GM19025 (cell line): Measurements from ENCODE around the gene SOX21.

ENCODE experiments used
- ATAC-seq: cut with Tn5 transposase; IDR thresholded peaks from one replicate; pipeline ENCODE4 v1.9.1; 2021; ENCODE audit warnings: mild to moderate bottlenecking, low read depth, moderate library complexity; ENCODE audit not compliant: unreplicated experiment

SOX21 gene

GRCh38 chr13:94709001-94709834, 3.1 kb downstream of the SOX21 start:
- ATAC-seq, result no peak

- no peak for ATAC-seq
Observed at GRCh38 chr13:94708031-94708859, 4.1 kb downstream of the SOX21 start.

GRCh38 chr13:94707400-94708021, 4.8 kb downstream of the SOX21 start:
- no peak for ATAC-seq

DNA sequence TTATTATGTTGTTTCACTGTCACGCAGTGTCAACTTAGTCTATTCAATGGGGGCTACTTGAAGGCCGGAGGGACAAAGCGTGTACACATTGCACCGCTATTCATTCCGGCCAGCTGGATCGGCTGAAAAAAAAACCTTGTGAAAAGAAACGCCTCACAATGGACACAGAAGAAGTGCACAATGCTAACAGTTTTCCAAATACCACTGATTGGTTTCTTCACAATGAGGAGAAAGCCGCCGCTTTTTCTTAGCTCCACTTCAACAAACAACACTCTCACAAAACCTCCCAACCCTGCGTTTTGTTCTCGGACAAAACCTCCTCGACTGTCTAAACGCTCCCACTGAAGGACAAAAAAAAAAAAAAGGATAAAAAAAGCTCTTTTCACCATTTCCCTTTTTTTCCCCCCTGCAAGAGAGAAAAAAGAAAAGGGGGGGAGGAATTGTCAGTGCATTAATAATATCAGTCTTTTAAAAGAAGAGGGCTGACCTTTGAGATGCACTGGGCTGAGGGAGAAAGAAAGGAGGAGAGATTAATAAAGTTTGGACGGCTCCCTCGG, 5.4 kb downstream of the SOX21 start:
- no peak for ATAC-seq

- ATAC-seq, result no peak
Observed at GRCh38 chr13:94706101-94706842, 6.1 kb downstream of the SOX21 start.

DNA sequence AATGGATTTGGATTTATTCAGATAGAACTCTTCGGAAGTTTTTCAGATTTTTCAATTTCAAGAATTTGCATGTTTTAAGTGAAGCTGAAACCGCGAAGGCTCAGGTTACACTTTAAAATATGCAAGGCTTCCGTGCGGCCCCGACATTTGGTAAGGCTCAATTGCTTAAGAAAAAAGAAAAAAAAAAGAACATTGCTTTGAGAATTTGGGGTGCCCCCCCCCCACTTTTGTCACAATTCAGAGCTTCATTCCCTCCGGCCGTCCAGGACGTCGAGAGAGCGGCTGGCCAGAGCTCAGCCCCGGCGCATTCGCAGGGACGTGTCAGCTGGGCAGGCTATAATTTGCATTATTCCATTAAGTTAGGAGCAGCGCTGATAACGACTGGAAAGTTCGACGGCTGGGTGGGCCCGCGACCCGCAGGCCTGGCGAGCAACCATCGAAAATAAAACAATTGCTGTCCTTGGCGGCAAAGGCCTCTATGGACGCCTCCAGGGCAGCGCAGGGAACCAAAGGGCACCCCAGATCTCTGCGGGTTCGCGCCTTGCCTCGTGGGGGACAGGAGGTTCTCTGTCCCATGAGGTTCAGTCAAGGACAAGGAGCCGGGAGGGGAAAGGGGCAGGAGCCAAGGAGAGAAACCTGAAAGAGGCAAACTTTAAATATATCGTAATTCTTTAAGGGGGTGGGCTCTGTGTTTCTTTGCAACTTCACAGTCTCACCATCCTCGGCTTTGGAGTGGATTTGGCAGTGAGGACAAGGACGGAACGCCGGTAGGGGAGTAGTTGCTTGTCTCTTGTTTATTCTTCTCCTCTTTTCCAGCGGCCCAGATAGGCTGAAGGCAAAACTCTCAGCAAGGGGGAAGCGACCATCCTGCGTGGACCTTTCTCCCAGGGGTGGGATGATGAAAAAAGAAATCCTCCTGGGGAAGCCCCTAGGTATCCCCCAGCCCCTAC, 7.0 kb downstream of the SOX21 start:
- no peak for ATAC-seq

DNA sequence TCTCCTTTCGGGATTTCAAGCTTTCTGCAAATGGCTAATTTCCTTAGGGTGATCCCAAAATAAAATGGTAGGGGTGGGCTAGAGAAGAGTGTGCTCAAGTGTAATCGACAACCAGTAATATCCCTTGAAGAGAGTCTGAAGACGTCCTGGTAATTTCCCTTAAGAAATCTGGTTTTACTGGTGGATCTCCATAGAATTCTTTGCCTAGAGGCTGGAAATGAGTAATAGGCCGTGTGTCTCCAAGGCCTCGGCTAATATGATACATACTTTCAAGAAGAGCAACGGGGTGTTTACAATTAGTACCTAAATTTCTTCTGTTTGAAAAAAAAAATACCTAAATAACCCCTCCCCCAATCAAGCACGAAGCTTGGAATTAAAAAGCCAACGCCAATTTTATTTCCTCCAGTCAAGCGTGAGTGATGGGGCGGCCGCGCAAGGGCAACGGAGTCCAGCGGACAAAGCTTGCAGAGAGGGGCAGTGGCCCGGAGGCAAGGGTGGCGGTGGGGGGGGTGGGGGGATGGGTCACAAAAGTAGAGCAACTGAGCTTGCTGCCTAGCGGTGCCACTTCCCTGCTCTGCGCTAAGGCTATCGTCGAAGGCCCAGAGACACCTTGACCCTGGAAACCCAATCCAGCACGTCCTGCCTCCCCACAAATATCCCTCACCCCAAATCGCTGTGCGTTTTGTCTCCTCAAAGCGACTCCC, 7.8 kb downstream of the SOX21 start:
- no peak for ATAC-seq

- ATAC-seq, result no peak
Observed at GRCh38 chr13:94703721-94704314, 8.5 kb downstream of the SOX21 start.

DNA sequence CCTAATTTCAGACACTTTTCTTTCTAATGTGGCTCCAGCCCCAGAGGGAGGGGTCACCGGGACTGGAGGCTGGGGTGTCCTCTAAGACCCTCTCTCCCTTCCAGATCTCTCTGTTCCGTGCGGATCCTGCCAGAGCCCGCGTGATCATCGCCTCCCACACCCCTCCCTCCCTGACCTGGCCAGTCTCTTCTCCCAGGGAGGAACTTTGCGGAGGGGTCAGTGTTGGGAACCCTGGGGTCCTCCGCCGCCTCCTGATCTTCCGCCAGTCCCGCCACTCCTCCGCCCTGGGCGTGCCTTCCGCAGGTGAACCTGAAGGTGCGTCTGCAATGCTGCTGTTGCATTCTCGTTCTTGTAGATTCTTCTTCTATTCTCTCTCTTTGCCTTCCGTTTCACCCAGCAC, 9.1 kb downstream of the SOX21 start:
- no peak for ATAC-seq

DNA sequence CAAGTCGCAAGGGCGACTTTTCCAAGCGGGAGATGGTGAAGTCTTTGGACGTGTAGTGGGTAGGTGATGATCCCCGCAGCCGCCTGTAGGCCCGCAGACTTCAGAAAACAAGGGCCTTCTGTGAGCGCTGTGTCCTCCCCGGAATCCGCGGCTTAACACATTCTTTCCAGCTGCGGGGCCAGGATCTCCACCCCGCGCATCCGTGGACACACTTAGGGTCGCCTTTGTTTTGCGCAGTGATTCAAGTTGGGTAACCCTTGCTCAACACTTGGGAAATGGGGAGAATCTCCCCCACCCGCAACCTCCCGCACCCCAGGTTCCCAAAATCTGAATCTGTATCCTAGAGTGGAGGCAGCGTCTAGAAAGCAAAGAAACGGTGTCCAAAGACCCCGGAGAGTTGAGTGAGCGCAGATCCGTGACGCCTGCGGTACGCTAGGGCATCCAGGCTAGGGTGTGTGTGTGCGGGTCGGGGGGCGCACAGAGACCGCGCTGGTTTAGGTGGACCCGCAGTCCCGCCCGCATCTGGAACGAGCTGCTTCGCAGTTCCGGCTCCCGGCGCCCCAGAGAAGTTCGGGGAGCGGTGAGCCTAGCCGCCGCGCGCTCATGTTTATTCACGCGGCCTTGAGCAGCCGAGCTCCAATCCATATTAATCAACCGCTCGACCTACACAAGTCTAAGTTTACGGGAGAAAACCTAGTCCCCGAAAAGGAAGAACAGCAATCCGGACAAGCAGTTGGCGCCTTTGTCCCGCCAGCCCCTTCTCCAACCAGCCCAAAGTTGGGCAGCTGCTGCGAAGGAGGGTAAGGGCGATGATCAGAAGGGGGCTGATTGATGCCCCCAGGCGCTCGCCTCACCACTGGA, 9.9 kb downstream of the SOX21 start:
- ATAC-seq, result no peak

GRCh38 chr13:94701313-94702180, 10.8 kb downstream of the SOX21 start:
- ATAC-seq, result no peak

DNA sequence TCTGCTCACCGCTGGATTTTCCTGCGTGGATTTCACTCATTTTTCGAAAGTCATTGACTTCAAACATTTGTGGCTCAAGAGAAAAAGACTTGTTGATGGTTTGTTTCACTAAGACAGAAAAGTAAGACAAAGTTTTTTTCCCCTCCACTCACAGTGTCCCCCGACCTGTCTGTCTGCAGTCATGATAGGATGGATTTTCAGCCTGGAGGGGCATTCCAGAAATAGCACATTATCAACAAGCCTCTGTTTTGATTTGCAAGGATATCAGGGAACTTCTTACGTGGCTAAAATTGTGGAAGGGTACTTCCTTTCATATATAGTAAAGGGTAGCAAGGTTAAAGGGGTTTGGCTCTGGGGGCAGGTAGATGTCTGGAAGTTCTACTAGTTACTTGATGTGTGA, 11.8 kb downstream of the SOX21 start:
- ATAC-seq, result no peak

DNA sequence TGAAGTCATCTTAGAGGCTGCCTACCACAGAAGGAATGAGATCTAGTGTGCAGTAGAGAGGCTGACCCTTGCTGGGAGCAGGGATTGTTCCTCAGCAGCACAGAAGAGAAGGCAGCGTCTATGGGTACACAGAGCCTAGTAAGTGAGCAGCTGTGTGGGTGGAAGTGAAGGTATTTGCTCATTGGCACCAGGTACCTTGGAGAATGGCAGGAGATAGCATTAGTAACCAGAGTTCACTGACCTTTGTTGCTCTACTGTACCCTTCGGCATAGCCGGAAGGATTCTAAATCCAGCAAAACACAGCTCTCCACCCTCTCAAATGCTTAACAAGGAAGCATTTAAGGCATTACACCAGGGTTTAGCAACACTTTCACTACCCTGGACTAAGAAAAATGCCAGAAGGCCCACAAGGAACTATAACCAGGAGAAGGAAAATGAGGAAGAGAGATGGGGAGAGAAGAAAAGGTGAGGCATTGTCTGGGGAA, 12.3 kb downstream of the SOX21 start:
- no peak for ATAC-seq

- no peak for ATAC-seq
Observed at GRCh38 chr13:94696171-94696570, 16.2 kb downstream of the SOX21 start.

GRCh38 chr13:94692030-94692429, 20.3 kb downstream of the SOX21 start:
- no peak for ATAC-seq

GRCh38 chr13:94683409-94683808, 28.9 kb downstream of the SOX21 start:
- ATAC-seq, result no peak
